Smooth muscle cell (in vitro differentiated cells): ENCODE data around the gene MAN2A1. TPM values are rescaled to one million over a fixed set of nuclear protein-coding genes. Genes with fewer than 3 reads are reported as not detected.
A peak's percentile ranks its signal among the peaks of the same experiment; 100 is the strongest.

Source experiments
- DNase-seq: peaks from one replicate; lab custom pipeline; 2025; ENCODE audit not compliant: unreplicated experiment; lab: John Stamatoyannopoulos, UW
- H2AFZ ChIP-seq: fragments of 200-600 bp; sonication (generic); 2 replicates; pipeline ENCODE4 v1.6.0; 2016; ENCODE audit warnings: antibody characterized with exemption, low read depth, mild to moderate bottlenecking
- H3F3A ChIP-seq: fragments of 200-600 bp; sonication (generic); 2 replicates; pipeline ENCODE4 v1.6.0; 2017; ENCODE audit warnings: antibody characterized with exemption, low read depth
- H3K27ac ChIP-seq: fragments of 200-600 bp; sonication (generic); 2 replicates; pipeline ENCODE4 v1.5.1; 2016; ENCODE audit warnings: low read depth, mild to moderate bottlenecking
- H3K27me3 ChIP-seq: fragments of 200-600 bp; sonication (generic); 2 replicates; pipeline ENCODE4 v1.6.1; 2016; ENCODE audit warnings: low read depth, mild to moderate bottlenecking
- H3K36me3 ChIP-seq: fragments of 200-600 bp; sonication (generic); 2 replicates; pipeline ENCODE4 v1.5.1; 2016; ENCODE audit warnings: low read depth
- H3K4me1 ChIP-seq: fragments of 200-600 bp; sonication (generic); 2 replicates; pipeline ENCODE4 v1.5.1; 2016; ENCODE audit warnings: low read depth
- H3K4me2 ChIP-seq: fragments of 200-600 bp; sonication (generic); 2 replicates; pipeline ENCODE4 v1.6.0; 2016; ENCODE audit warnings: mild to moderate bottlenecking
- H3K4me3 ChIP-seq: fragments of 200-600 bp; sonication (generic); 2 replicates; pipeline ENCODE4 v1.5.1; 2016; ENCODE audit warnings: mild to moderate bottlenecking
- H3K79me2 ChIP-seq: fragments of 200-600 bp; sonication (generic); 2 replicates; pipeline ENCODE4 v1.6.0; 2016; ENCODE audit warnings: low read depth, mild to moderate bottlenecking
- H3K9ac ChIP-seq: fragments of 200-600 bp; sonication (generic); 2 replicates; pipeline ENCODE4 v1.6.0; 2016; ENCODE audit warnings: low read depth
- H3K9me3 ChIP-seq: fragments of 200-600 bp; sonication (generic); replicated peaks from 2 replicates; pipeline ENCODE4 v1.5.1; 2016; ENCODE audit warnings: low read depth
- H4K20me1 ChIP-seq: fragments of 200-600 bp; sonication (generic); 2 replicates; pipeline ENCODE4 v1.6.0; 2016; ENCODE audit warnings: low read depth
- CTCF ChIP-seq: fragments of 200-600 bp; sonication (generic); IDR thresholded peaks from 2 replicates; pipeline ENCODE4 v1.5.1; 2017; ENCODE audit warnings: borderline replicate concordance, mild to moderate bottlenecking, antibody characterized with exemption; ENCODE audit not compliant: insufficient read depth, poor library complexity, severe bottlenecking
- WGBS: methylation state at CpG from one replicate; pipeline ENCODE4 v1.1.7; 2016; ENCODE audit warnings: low lambda C conversion rate; 5-methylcytosine and 5-hydroxymethylcytosine counted together
- polyA plus RNA-seq: library from polyadenylated mRNA; unstranded; fragments of >200 nt; fragmentation: Nextera tagmentation; extraction: Ambion mirVana; gene quantifications from 2 replicates; pipeline ENCODE4 v1.2.1, GENCODE V29; 2016
- total RNA-seq: library from RNA; depleted of rRNA; stranded (reverse); fragments of >200 nt; gene quantifications from 2 replicates; pipeline ENCODE4 v1.2.3, GENCODE V29; 2014

The MAN2A1 gene
- total and polyA plus RNA-seq, 2 experiments from 2014 or later: 20.3 to 112 TPM

- H2AFZ ChIP-seq: no peak overlapping the region
These were observed 53.4 kb downstream of the MAN2A1 start for GRCh38 chr5:109743041-109743531.

GRCh38 chr5:109743770-109744212 lies 54.1 kb downstream of the MAN2A1 start:
- WGBS: 0% methylated on average over 3 of the region's 3 CpGs
- peaks cover 46% of the 10 kb centered on the region for H3K4me1 ChIP-seq
- peak overlapping the region; percentile 68 for H3K9ac ChIP-seq
- no peak overlapping the region for H2AFZ ChIP-seq
- H3K79me2 ChIP-seq: peaks cover 26% of the 10 kb centered on the region
- no peaks in the 10 kb centered on the region for H4K20me1 ChIP-seq
- no peaks in the 10 kb centered on the region for H3K36me3 ChIP-seq
- peak overlapping the region; percentile 58 for H3K4me2 ChIP-seq
- no peaks in the 10 kb centered on the region for H3K9me3 ChIP-seq
- no peak for DNase-seq
- peaks cover 18% of the 10 kb centered on the region for H3F3A ChIP-seq
- no peak overlapping the region for H3K4me3 ChIP-seq
- no peak for TF ChIP-seq CTCF
- no peaks in the 10 kb centered on the region for H3K27me3 ChIP-seq
- peak overlapping the region; percentile 94 for H3K27ac ChIP-seq

More at GRCh38 chr5:109743041-109743531, 53.4 kb downstream of the MAN2A1 start:
- DNase-seq: no peak
- Histone ChIP-seq H3K4me2 (peak overlapping the region; percentile 58), H3K36me3 (no peaks in the 10 kb centered on the region), H3K4me3 (no peak overlapping the region), H3K9ac (peak overlapping the region; percentile 68), H3K9me3 (no peaks in the 10 kb centered on the region), H3K4me1 (peaks cover 40% of the 10 kb centered on the region), H3K27ac (peak overlapping the region; percentile 94), H4K20me1 (no peaks in the 10 kb centered on the region), H3K27me3 (no peaks in the 10 kb centered on the region), H3F3A (peaks cover 18% of the 10 kb centered on the region), H3K79me2 (peaks cover 26% of the 10 kb centered on the region)
- 87% methylated on average over 5 of the region's 5 CpGs for WGBS
- no peak for TF ChIP-seq CTCF

- Histone ChIP-seq H4K20me1 (no peaks in the 10 kb centered on the region), H3K27me3 (no peaks in the 10 kb centered on the region), H3K27ac (peak overlapping the region; percentile 94), H3K9me3 (no peaks in the 10 kb centered on the region), H2AFZ (no peak overlapping the region), H3K79me2 (peaks cover 22% of the 10 kb centered on the region), H3K4me2 (peak overlapping the region; percentile 20), H3F3A (peaks cover 18% of the 10 kb centered on the region), H3K36me3 (no peaks in the 10 kb centered on the region), H3K9ac (peak overlapping the region; percentile 40), H3K4me3 (no peak overlapping the region), H3K4me1 (peaks cover 47% of the 10 kb centered on the region)
- no peak for TF ChIP-seq CTCF
- WGBS: 63% methylated on average over 2 of the region's 2 CpGs
- no peak for DNase-seq
These were observed 54.5 kb downstream of the MAN2A1 start for GRCh38 chr5:109744261-109744660.

- Histone ChIP-seq H4K20me1 (peaks cover 9% of the 10 kb centered on the region), H3K27me3 (no peaks in the 10 kb centered on the region), H3K79me2 (peaks cover 39% of the 10 kb centered on the region), H3K4me3 (no peak overlapping the region), H3K36me3 (no peaks in the 10 kb centered on the region), H3K9ac (no peak overlapping the region), H2AFZ (no peak overlapping the region), H3K27ac (no peak overlapping the region), H3K4me2 (no peak overlapping the region), H3K4me1 (peaks cover 12% of the 10 kb centered on the region), H3K9me3 (no peaks in the 10 kb centered on the region), H3F3A (peaks cover 7% of the 10 kb centered on the region)
- no peak for DNase-seq
- TF ChIP-seq CTCF: no peak
These were observed 58.8 kb downstream of the MAN2A1 start for GRCh38 chr5:109748546-109748945.
